Neural cell (in vitro differentiated cells): ENCODE measurements around the gene CDH8. TPM values are rescaled to one million over a fixed set of nuclear protein-coding genes. Genes with fewer than 3 reads are reported as not detected.

Source experiments
- H2AFZ ChIP-seq: fragments of 200-600, 300-800 bp; sonication (generic), shearing (Covaris generic); 2 replicates; pipeline ENCODE4 v1.6.0; 2014; ENCODE audit warnings: low read depth, mild to moderate bottlenecking, antibody characterized with exemption, low read length, moderate library complexity
- H3F3A ChIP-seq: fragments of 200-600 bp; shearing (Covaris generic); 2 replicates; pipeline ENCODE4 v1.6.1; 2016; ENCODE audit warnings: mild to moderate bottlenecking, moderate library complexity, mixed read lengths, antibody characterized with exemption, low read length; ENCODE audit not compliant: insufficient read depth, poor library complexity, severe bottlenecking
- H3K27ac ChIP-seq: fragments of 200-600, 300-800 bp; sonication (generic), shearing (Covaris generic); 2 replicates; pipeline ENCODE4 v1.5.1; 2014; ENCODE audit warnings: mild to moderate bottlenecking, low read length, moderate library complexity
- H3K27me3 ChIP-seq: fragments of 300-800, 200-600 bp; sonication (generic), shearing (Covaris generic); 2 replicates; pipeline ENCODE4 v1.6.0; 2014; ENCODE audit warnings: mild to moderate bottlenecking, low read depth, low read length, moderate library complexity; ENCODE audit not compliant: insufficient read depth
- H3K36me3 ChIP-seq: fragments of 300-800, 200-600 bp; sonication (generic), shearing (Covaris generic); 2 replicates; pipeline ENCODE4 v1.5.1; 2014; ENCODE audit warnings: mild to moderate bottlenecking, antibody characterized with exemption, low read length, moderate library complexity; ENCODE audit not compliant: insufficient read depth
- H3K4me2 ChIP-seq: fragments of 300-800, 200-600 bp; sonication (generic), shearing (Covaris generic); 2 replicates; pipeline ENCODE4 v1.6.0; 2014; ENCODE audit warnings: mild to moderate bottlenecking, low read length
- H3K4me3 ChIP-seq: fragments of 300-800, 200-600 bp; sonication (generic), shearing (Covaris generic); 2 replicates; pipeline ENCODE4 v1.5.1; 2014; ENCODE audit warnings: mild to moderate bottlenecking, low read length, moderate library complexity
- H3K79me2 ChIP-seq: fragments of 200-600 bp; shearing (Covaris generic); replicated peaks from 2 replicates; pipeline ENCODE4 v1.6.0; 2014; ENCODE audit warnings: mild to moderate bottlenecking, low read length, moderate library complexity; ENCODE audit not compliant: insufficient read depth
- H3K9ac ChIP-seq: fragments of 300-800, 200-600 bp; sonication (generic), shearing (Covaris generic); 2 replicates; pipeline ENCODE4 v1.6.1; 2016; ENCODE audit warnings: mild to moderate bottlenecking, low read length, mixed read lengths
- H3K9me2 ChIP-seq: fragments of 200-600 bp; shearing (Covaris generic); 2 replicates; pipeline ENCODE4 v1.6.1; 2016; ENCODE audit warnings: mild to moderate bottlenecking, low read length, mixed read lengths; ENCODE audit not compliant: insufficient read depth
- H3K9me3 ChIP-seq: fragments of 200-600, 300-800 bp; sonication (generic), shearing (Covaris generic); 2 replicates; pipeline ENCODE4 v1.6.1; 2016; ENCODE audit warnings: mild to moderate bottlenecking, mixed run types, low read length, moderate library complexity, mixed read lengths
- H4K20me1 ChIP-seq: fragments of 200-600 bp; shearing (Covaris generic); 2 replicates; pipeline ENCODE4 v1.6.1; 2016; ENCODE audit warnings: mild to moderate bottlenecking, mixed run types; ENCODE audit not compliant: insufficient read depth
- CTCF ChIP-seq: fragments of 450-650 bp; IDR thresholded peaks from 2 replicates; pipeline ENCODE4 v1.5.1; 2014; ENCODE audit warnings: antibody characterized with exemption, mild to moderate bottlenecking, moderate library complexity; ENCODE audit not compliant: poor library complexity, severe bottlenecking
- EP300 ChIP-seq: fragments of 450-650 bp; conservative IDR thresholded peaks from 2 replicates; pipeline ENCODE4 v1.6.1; 2014; ENCODE audit warnings: antibody characterized with exemption, mild to moderate bottlenecking, moderate library complexity; ENCODE audit not compliant: poor library complexity, severe bottlenecking
- EZH2 ChIP-seq: fragments of 200-600, 300-800 bp; shearing (Covaris generic), sonication (generic); IDR thresholded peaks from 2 replicates; pipeline ENCODE4 v1.6.1; 2014; ENCODE audit warnings: antibody characterized with exemption, low read length, borderline replicate concordance, mild to moderate bottlenecking; ENCODE audit not compliant: insufficient read depth, poor library complexity, severe bottlenecking
- MXI1 ChIP-seq: fragments of 450-650 bp; conservative IDR thresholded peaks from 2 replicates; pipeline ENCODE4 v1.6.1; 2014; ENCODE audit warnings: antibody characterized with exemption, mild to moderate bottlenecking; ENCODE audit not compliant: poor library complexity, severe bottlenecking
- POLR2AphosphoS5 ChIP-seq: IDR thresholded peaks from 2 replicates; pipeline ENCODE4 v1.6.1; 2012
- RAD21 ChIP-seq: fragments of 450-650 bp; conservative IDR thresholded peaks from 2 replicates; pipeline ENCODE4 v1.6.1; 2014; ENCODE audit warnings: antibody characterized with exemption, mild to moderate bottlenecking, moderate library complexity
- REST ChIP-seq: IDR thresholded peaks from 2 replicates; pipeline ENCODE4 v1.6.1; 2012; ENCODE audit warnings: borderline replicate concordance
- SMC3 ChIP-seq: fragments of 450-650 bp; conservative IDR thresholded peaks from 2 replicates; pipeline ENCODE4 v1.6.1; 2014; ENCODE audit warnings: antibody characterized with exemption, mild to moderate bottlenecking, moderate library complexity; ENCODE audit not compliant: poor library complexity
- TAF1 ChIP-seq: IDR thresholded peaks from 2 replicates; pipeline ENCODE4 v1.6.1; 2012; ENCODE audit warnings: low read depth
- polyA plus RNA-seq: library from polyadenylated mRNA; depleted of rRNA; stranded (reverse); fragments of >200 nt; gene quantifications from 2 replicates; pipeline ENCODE4 v1.2.3, GENCODE V29; 2014

The CDH8 gene
- polyA plus RNA-seq, 1 donor from 2014 or later, result 5.0 TPM

DNA sequence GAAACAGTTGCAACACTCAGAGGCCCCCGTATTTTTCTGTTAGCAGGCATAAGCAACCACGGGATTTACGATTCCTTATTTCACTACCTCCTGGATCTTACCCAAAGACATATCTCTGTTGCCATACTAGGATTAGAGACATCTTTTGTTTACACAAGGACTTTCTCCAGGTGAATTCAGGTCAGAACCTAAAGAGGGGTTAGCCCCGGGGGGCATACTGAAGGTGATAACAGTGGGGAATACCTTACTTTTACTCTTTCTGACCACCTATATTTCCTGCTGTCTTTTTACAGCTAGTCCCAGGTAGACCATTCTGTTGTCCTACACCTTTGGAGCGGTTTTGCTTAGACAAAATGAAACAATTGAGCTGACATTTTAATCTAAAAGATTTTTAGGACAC, 27.9 kb upstream of the CDH8 start:
- H3K4me2 ChIP-seq, result no peak overlapping the region
- no peak overlapping the region for H3K27ac ChIP-seq
- H3F3A ChIP-seq, result no peaks in the 10 kb centered on the region
- no peak overlapping the region for H3K9ac ChIP-seq
- H3K4me3 ChIP-seq, result no peak overlapping the region
- no peak overlapping the region for H2AFZ ChIP-seq
- H4K20me1 ChIP-seq, result no peaks in the 10 kb centered on the region
- no peaks in the 10 kb centered on the region for H3K36me3 ChIP-seq
- H3K9me2 ChIP-seq, result no peaks in the 10 kb centered on the region
- TF ChIP-seq TAF1 (no peak), POLR2AphosphoS5 (no peak), EP300 (no peak), MXI1 (no peak), RAD21 (no peak), REST (no peak), EZH2 (no peak), SMC3 (no peak), CTCF (no peak)
- H3K79me2 ChIP-seq, result no peaks in the 10 kb centered on the region
- H3K9me3 ChIP-seq, result no peaks in the 10 kb centered on the region
- H3K27me3 ChIP-seq, result no peaks in the 10 kb centered on the region

- no peak overlapping the region for H3K4me3 ChIP-seq
- no peaks in the 10 kb centered on the region for H4K20me1 ChIP-seq
- H3K27me3 ChIP-seq, result no peaks in the 10 kb centered on the region
- H3K4me2 ChIP-seq, result no peak overlapping the region
- H3K27ac ChIP-seq, result no peak overlapping the region
- H3K9me2 ChIP-seq, result no peaks in the 10 kb centered on the region
- no peaks in the 10 kb centered on the region for H3F3A ChIP-seq
- H3K79me2 ChIP-seq, result no peaks in the 10 kb centered on the region
- no peaks in the 10 kb centered on the region for H3K9me3 ChIP-seq
- no peak overlapping the region for H2AFZ ChIP-seq
- TF ChIP-seq POLR2AphosphoS5 (no peak), EZH2 (no peak), REST (no peak), RAD21 (no peak), MXI1 (no peak), TAF1 (no peak), SMC3 (no peak), EP300 (no peak), CTCF (no peak)
- H3K36me3 ChIP-seq, result no peaks in the 10 kb centered on the region
- no peak overlapping the region for H3K9ac ChIP-seq
Measured at GRCh38 chr16:62060089-62060488, 23.9 kb upstream of the CDH8 start.
